Measurements from ENCODE around the gene TTC39C.

DNA sequence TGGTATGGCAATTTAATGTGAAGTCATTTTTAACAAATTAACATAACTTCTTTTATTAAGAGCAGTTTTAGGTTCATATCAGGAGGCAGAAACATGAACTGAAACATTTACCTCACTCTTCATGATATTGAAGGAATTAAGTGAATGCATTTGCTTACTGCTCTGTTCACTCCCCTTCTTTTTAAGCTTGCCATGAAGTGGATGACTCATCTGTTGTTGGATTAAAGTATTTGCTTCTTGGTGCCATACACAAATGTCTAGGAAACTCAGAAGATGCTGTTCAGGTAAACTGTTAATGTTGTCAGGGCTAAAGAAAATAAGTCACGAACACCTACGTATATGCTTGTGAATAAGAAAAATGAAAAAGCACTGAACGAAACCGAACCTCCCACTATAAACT, 114.1 kb downstream of the TTC39C start:
- TF ChIP-seq POLR2A (IDR thresholded peaks at IDR 0.05): no peak
- TF ChIP-seq, protein P1, sequence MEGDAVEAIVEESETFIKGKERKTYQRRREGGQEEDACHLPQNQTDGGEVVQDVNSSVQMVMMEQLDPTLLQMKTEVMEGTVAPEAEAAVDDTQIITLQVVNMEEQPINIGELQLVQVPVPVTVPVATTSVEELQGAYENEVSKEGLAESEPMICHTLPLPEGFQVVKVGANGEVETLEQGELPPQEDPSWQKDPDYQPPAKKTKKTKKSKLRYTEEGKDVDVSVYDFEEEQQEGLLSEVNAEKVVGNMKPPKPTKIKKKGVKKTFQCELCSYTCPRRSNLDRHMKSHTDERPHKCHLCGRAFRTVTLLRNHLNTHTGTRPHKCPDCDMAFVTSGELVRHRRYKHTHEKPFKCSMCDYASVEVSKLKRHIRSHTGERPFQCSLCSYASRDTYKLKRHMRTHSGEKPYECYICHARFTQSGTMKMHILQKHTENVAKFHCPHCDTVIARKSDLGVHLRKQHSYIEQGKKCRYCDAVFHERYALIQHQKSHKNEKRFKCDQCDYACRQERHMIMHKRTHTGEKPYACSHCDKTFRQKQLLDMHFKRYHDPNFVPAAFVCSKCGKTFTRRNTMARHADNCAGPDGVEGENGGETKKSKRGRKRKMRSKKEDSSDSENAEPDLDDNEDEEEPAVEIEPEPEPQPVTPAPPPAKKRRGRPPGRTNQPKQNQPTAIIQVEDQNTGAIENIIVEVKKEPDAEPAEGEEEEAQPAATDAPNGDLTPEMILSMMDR (IDR thresholded peaks at IDR 0.05): no peak

All from esophagus squamous epithelium (tissue), 4 donors.